GM19035 (cell line): ENCODE results near the gene SLC19A1.

Experiments
- ATAC-seq: cut with Tn5 transposase; IDR thresholded peaks from one replicate; pipeline ENCODE4 v1.9.1; 2021; ENCODE audit not compliant: unreplicated experiment

The SLC19A1 gene

GRCh38 chr21:45521241-45521640 is 21.0 kb downstream of the SLC19A1 start:
- no peak for ATAC-seq

- no peak for ATAC-seq
Measured at GRCh38 chr21:45519182-45519581, 23.1 kb downstream of the SLC19A1 start.

GRCh38 chr21:45518742-45519141 is 23.5 kb downstream of the SLC19A1 start:
- no peak for ATAC-seq

- no peak for ATAC-seq
Measured at GRCh38 chr21:45517249-45518065, 24.8 kb downstream of the SLC19A1 start.

GRCh38 chr21:45516671-45517151 is 25.5 kb downstream of the SLC19A1 start:
- no peak for ATAC-seq

GRCh38 chr21:45516071-45516670 is 26.1 kb downstream of the SLC19A1 start:
- no peak for ATAC-seq

- no peak for ATAC-seq
Measured at GRCh38 chr21:45515241-45516061, 26.8 kb downstream of the SLC19A1 start.

GRCh38 chr21:45514311-45515021 is 27.8 kb downstream of the SLC19A1 start:
- no peak for ATAC-seq

- no peak for ATAC-seq
Measured at GRCh38 chr21:45513741-45514310, 28.4 kb downstream of the SLC19A1 start.

- no peak for ATAC-seq
Measured at GRCh38 chr21:45513003-45513717, 29.1 kb downstream of the SLC19A1 start.

- no peak for ATAC-seq
Measured at GRCh38 chr21:45512626-45513002, 29.6 kb downstream of the SLC19A1 start.

GRCh38 chr21:45511661-45512431 is 30.4 kb downstream of the SLC19A1 start:
- no peak for ATAC-seq

- no peak for ATAC-seq
Measured at GRCh38 chr21:45511007-45511406, 31.2 kb downstream of the SLC19A1 start.

GRCh38 chr21:45510466-45510955 is 31.7 kb downstream of the SLC19A1 start:
- ATAC-seq, result no peak

GRCh38 chr21:45509566-45510465 is 32.4 kb downstream of the SLC19A1 start:
- no peak for ATAC-seq

- no peak for ATAC-seq
Measured at GRCh38 chr21:45508607-45509565, 33.4 kb downstream of the SLC19A1 start.
